Measurements from ENCODE around the gene FAM163B.

Gene FAM163B

GRCh38 chr9:133635098-133635497, 25.9 kb upstream of the FAM163B start:
- no peak overlapping the region for H3K4me3 ChIP-seq (ENCODE audit: low read length)
- no peak for DNase-seq (ENCODE audit: low read depth)
- no peak for TF ChIP-seq CTCF (IDR thresholded peaks at IDR 0.05; ENCODE audit: insufficient read depth, low read depth, low read length, missing control alignments)

GRCh38 chr9:133634081-133634691, 25.0 kb upstream of the FAM163B start:
- no peak for TF ChIP-seq CTCF (IDR thresholded peaks at IDR 0.05; ENCODE audit: insufficient read depth, low read depth, low read length, missing control alignments)
- no peak for DNase-seq (ENCODE audit: low read depth)
- no peak overlapping the region for H3K4me3 ChIP-seq (ENCODE audit: low read length)

- no peak for DNase-seq (ENCODE audit: low read depth)
- TF ChIP-seq CTCF (IDR thresholded peaks at IDR 0.05; ENCODE audit: insufficient read depth, low read depth, low read length, missing control alignments): no peak
- H3K4me3 ChIP-seq (ENCODE audit: low read length): no peak overlapping the region
These were observed 24.5 kb upstream of the FAM163B start for GRCh38 chr9:133633681-133634080.

- no peak overlapping the region for H3K4me3 ChIP-seq (ENCODE audit: low read length)
- TF ChIP-seq CTCF (IDR thresholded peaks at IDR 0.05; ENCODE audit: insufficient read depth, low read depth, low read length, missing control alignments): no peak
- no peak for DNase-seq (ENCODE audit: low read depth)
These were observed 23.9 kb upstream of the FAM163B start for GRCh38 chr9:133632806-133633680.

GRCh38 chr9:133631111-133631510, 21.9 kb upstream of the FAM163B start:
- no peak for DNase-seq (ENCODE audit: low read depth)
- no peak overlapping the region for H3K4me3 ChIP-seq (ENCODE audit: low read length)
- TF ChIP-seq CTCF (IDR thresholded peaks at IDR 0.05; ENCODE audit: insufficient read depth, low read depth, low read length, missing control alignments): no peak

DNA sequence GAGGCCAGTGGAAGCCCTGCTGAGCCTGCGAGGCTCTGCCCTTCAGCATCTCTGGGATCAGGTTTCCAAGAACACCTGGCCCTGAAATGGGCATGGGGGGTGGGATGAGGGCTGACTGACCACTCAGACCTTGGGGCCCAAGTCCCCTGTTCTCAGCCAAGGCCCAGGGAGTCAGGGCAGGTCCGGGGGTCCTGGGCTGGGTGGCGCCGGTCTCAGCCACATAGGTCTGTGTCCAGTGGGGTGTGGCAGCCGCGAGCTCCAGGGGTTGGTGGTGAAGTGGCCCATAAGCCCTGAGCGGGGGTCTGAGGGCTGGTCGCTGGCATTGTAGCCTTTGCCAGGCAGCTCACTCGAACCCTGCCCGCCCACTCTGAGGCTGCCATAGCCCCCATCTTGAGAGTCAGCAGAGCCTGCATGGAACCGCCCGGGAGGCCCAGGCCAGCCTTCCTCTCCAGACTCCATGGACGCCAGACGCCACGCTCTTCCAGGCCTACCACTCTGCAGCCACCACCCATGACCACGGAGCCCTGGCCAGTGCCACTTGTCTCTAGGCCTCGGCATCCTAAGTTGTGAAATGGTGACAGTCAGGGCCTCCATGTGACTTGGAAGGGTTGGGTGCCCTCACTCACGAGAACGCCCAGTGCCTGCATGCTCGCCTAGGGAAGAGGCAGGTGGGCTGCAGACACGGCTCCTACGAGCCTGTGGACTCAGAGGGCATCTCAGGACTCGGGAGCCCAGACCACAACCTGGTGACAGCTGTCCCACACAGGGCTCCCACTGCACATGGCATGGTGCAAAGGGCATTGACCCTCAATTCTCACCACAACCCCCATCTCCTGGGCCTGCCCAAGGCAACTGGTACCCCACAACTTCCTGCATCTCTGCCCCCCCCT, 20.3 kb upstream of the FAM163B start:
- no peak for DNase-seq (ENCODE audit: low read depth)
- TF ChIP-seq CTCF (IDR thresholded peaks at IDR 0.05; ENCODE audit: insufficient read depth, low read depth, low read length, missing control alignments): no peak
- no peak overlapping the region for H3K4me3 ChIP-seq (ENCODE audit: low read length)

Data from epithelial cell of esophagus (primary cell).